ENCODE measurements around the gene KCTD5.

DNA sequence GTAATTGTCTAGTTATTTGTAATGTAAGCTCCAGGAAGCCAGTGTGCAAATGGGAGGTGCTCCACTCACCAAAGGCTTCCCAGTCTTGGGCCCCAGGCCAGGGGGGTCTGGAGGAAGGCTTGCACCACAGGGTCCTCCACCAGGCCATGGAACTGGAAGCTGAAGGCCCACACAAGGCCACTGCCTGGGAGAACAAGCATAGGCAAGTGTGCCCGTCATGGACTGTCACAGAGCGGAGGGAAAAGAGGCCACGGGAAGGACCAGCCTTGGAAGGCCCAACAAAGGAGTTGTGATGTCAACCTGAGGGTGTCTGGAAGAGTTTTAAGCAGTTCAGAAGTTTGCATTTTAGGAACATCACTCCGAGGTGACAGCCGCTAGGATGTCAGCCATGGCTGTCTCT is 67.2 kb downstream of the KCTD5 start:
- TF ChIP-seq CBFB (CRISPR knock-in tag; IDR thresholded peaks at IDR 0.05; ENCODE audit: low read depth) (no peak), RELA (CRISPR knock-in tag; IDR thresholded peaks at IDR 0.05; ENCODE audit: borderline replicate concordance) (no peak), CREB1 (CRISPR knock-in tag; IDR thresholded peaks at IDR 0.05) (no peak), ZNF263 (CRISPR knock-in tag; IDR thresholded peaks at IDR 0.05; ENCODE audit: low read depth) (no peak)
- TF ChIP-seq, protein P1, sequence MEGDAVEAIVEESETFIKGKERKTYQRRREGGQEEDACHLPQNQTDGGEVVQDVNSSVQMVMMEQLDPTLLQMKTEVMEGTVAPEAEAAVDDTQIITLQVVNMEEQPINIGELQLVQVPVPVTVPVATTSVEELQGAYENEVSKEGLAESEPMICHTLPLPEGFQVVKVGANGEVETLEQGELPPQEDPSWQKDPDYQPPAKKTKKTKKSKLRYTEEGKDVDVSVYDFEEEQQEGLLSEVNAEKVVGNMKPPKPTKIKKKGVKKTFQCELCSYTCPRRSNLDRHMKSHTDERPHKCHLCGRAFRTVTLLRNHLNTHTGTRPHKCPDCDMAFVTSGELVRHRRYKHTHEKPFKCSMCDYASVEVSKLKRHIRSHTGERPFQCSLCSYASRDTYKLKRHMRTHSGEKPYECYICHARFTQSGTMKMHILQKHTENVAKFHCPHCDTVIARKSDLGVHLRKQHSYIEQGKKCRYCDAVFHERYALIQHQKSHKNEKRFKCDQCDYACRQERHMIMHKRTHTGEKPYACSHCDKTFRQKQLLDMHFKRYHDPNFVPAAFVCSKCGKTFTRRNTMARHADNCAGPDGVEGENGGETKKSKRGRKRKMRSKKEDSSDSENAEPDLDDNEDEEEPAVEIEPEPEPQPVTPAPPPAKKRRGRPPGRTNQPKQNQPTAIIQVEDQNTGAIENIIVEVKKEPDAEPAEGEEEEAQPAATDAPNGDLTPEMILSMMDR (IDR thresholded peaks at IDR 0.05), result no peak
